Lower lobe of right lung (tissue), 2 donors: ENCODE data around the gene PAN3. TPM values are rescaled to one million over a fixed set of nuclear protein-coding genes. Genes with fewer than 3 reads are reported as not detected.

Experiments
- ATAC-seq, 2 donors: fragments of 200-7000 bp; cut with Tn5 transposase; one replicate each; pipeline ENCODE4 v1.9.1; 2020 to 2022; ENCODE audit warnings: mild to moderate bottlenecking in 2 of 2, moderate library complexity in 2 of 2
- DNase-seq: peaks from one replicate; pipeline ENCODE4 v3.0.0-alpha.2; 2020
- H3K27ac ChIP-seq: fragments of 200-600 bp; one replicate; pipeline ENCODE4 v1.8.0; 2022
- H3K27me3 ChIP-seq: fragments of 200-600 bp; one replicate; pipeline ENCODE4 v1.8.0; 2022; ENCODE audit warnings: low read depth
- H3K36me3 ChIP-seq: fragments of 200-600 bp; one replicate; pipeline ENCODE4 v1.8.0; 2022; ENCODE audit warnings: mild to moderate bottlenecking
- H3K4me1 ChIP-seq: fragments of 200-600 bp; one replicate; pipeline ENCODE4 v1.8.0; 2022
- H3K4me3 ChIP-seq: fragments of 200-600 bp; one replicate; pipeline ENCODE4 v1.8.0; 2022; ENCODE audit warnings: mild to moderate bottlenecking
- H3K9me3 ChIP-seq: fragments of 200-600 bp; one replicate; pipeline ENCODE4 v1.8.0; 2022
- intact Hi-C: fragments of 100-400 bp; cut with DNase I; formaldehyde crosslinking; loops from one replicate; pipeline ENCODE4 v1.11.0; 2022
- total RNA-seq: library from RNA; stranded (reverse); fragmentation: NEBNext Ultra II Directional; extraction: Animal tissue kit (Norgen Biotek cat#: 25700); gene quantifications from one replicate; pipeline ENCODE4 v1.2.1, GENCODE V29; 2021
- TF ChIP-seq, protein P1 (sequence below): fragments of 200-600 bp; IDR thresholded peaks from one replicate; pipeline ENCODE4 v1.8.0; 2022; ENCODE audit warnings: antibody characterized with exemption, mild to moderate bottlenecking
- donor health status: DM: no; HTN: yes; CAD: no; lungs with severe emphysema.

The PAN3 gene
- total RNA-seq, 1 donor from 2014 or later = 36.2 TPM

DNA sequence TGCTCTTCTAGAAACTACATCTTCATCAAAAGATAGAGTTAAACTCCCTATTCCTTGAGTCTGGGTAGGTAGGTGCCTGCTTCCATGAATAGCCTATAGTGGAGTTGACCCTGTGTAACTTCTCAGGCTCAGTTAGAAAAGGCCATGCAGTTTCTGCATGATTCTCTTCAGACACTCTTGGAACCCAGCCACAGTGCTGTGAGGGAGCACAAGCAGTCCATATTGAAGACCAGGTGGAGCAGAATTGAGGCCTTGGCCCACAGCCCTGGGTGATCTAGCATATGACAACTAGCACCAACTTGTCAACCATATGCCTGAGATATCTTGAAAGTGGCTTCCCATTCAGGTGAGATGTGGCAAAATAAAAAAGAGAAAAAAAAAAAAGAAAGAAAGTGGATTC lies 10.3 kb upstream of the PAN3 start:
- Histone ChIP-seq H3K36me3 (no peaks in the 10 kb centered on the region), H3K27ac (no peak overlapping the region), H3K9me3 (no peaks in the 10 kb centered on the region), H3K4me3 (no peak overlapping the region), H3K4me1 (no peaks in the 10 kb centered on the region), H3K27me3 (no peaks in the 10 kb centered on the region)
- ATAC-seq (no peak), DNase-seq (no peak)
- TF ChIP-seq, protein P1, sequence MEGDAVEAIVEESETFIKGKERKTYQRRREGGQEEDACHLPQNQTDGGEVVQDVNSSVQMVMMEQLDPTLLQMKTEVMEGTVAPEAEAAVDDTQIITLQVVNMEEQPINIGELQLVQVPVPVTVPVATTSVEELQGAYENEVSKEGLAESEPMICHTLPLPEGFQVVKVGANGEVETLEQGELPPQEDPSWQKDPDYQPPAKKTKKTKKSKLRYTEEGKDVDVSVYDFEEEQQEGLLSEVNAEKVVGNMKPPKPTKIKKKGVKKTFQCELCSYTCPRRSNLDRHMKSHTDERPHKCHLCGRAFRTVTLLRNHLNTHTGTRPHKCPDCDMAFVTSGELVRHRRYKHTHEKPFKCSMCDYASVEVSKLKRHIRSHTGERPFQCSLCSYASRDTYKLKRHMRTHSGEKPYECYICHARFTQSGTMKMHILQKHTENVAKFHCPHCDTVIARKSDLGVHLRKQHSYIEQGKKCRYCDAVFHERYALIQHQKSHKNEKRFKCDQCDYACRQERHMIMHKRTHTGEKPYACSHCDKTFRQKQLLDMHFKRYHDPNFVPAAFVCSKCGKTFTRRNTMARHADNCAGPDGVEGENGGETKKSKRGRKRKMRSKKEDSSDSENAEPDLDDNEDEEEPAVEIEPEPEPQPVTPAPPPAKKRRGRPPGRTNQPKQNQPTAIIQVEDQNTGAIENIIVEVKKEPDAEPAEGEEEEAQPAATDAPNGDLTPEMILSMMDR = no peak
- intact Hi-C loops = no loop called here

DNA sequence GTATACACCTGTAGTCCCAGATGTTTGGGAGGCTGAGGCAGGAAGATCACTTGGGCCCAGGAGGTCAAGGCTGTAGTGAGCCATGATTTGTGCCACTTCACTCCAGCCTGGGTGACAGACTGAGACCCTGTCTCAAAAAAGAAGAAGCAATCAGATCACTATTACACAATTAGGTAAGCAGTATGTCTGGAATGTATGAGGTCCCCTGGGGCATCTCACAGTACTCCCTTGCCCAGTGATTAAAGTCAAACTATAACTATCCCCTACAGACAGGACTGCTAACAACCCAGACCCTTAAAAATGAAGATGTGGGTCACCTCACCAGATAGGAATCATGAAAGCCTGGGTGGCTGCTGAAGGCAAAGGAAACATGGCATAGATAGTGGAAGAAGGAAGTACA lies 9.4 kb upstream of the PAN3 start:
- Histone ChIP-seq H3K4me1 (no peaks in the 10 kb centered on the region), H3K27me3 (no peaks in the 10 kb centered on the region), H3K27ac (no peak overlapping the region), H3K9me3 (no peaks in the 10 kb centered on the region), H3K4me3 (no peak overlapping the region), H3K36me3 (no peaks in the 10 kb centered on the region)
- intact Hi-C loops = no loop called here
- DNase-seq (no peak), ATAC-seq (no peak)
- TF ChIP-seq, protein P1 = no peak

DNA sequence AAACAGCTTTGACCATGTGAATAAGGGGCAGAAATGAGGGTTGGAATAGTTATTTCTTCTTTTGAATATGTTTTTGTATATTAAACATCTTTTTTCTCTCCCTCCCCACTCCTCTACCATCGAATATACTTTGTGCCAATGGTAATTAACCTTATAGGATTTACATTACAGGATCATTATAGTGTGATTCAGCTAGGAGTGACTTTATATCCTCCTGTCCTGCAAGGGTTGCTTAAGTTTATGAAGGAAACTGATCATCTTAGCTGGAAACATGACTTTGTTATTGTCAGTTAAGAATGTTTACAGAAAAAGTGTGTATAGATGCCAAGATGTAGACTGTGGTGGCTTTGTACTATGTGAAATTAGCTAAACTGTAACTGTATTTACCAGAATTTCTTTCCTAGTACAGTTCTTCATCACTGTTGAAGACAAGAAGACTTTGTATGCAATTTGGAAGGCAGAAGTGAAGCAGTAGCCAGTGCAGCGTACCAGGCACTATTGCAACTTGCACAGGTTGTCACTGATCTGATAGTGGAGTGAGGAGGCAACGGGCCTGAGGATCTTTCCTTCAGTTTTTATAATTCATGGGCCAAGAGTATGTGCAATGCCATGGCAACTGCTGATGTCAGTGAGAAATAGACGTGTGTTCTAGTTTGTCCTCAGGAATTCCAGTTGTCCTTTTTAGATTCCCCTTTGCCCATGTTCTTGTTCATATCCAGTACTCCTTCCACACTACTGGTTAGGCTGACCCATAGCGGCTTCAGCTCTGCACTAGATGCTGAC lies 8.2 kb upstream of the PAN3 start:
- Histone ChIP-seq H3K27ac (no peak overlapping the region), H3K4me3 (no peak overlapping the region), H3K27me3 (no peaks in the 10 kb centered on the region), H3K36me3 (no peaks in the 10 kb centered on the region), H3K4me1 (no peaks in the 10 kb centered on the region), H3K9me3 (no peaks in the 10 kb centered on the region)
- intact Hi-C loops = no loop called here
- no peak for DNase-seq
- ATAC-seq = no peak
- TF ChIP-seq, protein P1 = no peak

DNA sequence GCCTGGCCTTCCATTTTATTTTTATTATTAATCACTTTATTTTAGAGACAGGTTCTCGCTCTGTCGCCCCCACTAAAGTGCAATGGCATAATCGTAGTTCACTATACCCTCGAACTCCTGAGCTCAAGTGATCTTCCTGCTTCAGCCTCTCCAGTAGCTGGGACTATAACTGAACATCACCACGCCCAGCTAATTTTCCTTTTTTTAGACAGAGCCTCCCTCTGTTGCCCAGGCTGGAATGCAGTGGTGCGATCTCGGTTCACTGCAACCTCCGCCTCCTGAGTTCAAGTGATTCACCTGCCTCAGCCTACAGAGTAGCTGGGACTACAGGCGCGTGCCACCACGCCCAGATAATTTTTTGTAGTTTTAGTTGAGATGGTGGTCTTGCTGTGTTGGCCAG lies 6.7 kb upstream of the PAN3 start:
- no peak overlapping the region for H3K4me3 ChIP-seq
- H3K27ac ChIP-seq = no peak overlapping the region
- intact Hi-C loops = no loop called here
- no peaks in the 10 kb centered on the region for H3K9me3 ChIP-seq
- TF ChIP-seq, protein P1 = no peak
- H3K36me3 ChIP-seq = no peaks in the 10 kb centered on the region
- no peak for ATAC-seq
- no peak for DNase-seq
- H3K4me1 ChIP-seq = peaks cover under 1% of the 10 kb centered on the region
- no peaks in the 10 kb centered on the region for H3K27me3 ChIP-seq

DNA sequence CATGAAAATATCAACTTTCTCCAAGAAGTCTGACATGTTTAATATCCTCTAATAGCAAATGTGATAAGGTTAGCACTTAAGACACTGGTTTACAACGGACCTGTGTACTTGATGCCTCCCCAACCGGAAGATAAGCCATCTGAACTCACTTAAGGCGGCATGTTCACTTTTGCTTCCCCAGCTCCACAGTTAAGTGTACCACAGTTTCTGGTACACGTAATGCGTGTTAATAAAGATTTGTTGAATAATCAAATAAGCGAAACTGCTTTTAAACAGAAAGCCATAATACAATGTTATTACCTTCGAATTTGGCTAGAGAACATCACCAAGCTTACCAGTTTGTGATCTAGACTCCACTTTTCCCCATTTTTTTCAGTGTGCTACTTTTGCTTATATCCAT lies 1.4 kb upstream of the PAN3 start:
- DNase-seq = no peak
- no peak for ATAC-seq
- Histone ChIP-seq H3K27ac (no peak overlapping the region), H3K27me3 (no peaks in the 10 kb centered on the region), H3K9me3 (no peaks in the 10 kb centered on the region), H3K36me3 (no peaks in the 10 kb centered on the region), H3K4me1 (peaks cover 31% of the 10 kb centered on the region), H3K4me3 (peak overlapping the region; percentile 98)
- intact Hi-C loops = no loop called here
- TF ChIP-seq, protein P1 = no peak
